Measurements from ENCODE around the gene HS6ST1.

The HS6ST1 gene

GRCh38 chr2:128318776-128319464 lies at the start of gene HS6ST1:
TSS of gene HS6ST1 (minus strand) at chr2:128318868. CDS start at chr2:128318563, 305 bp downstream.
- Histone ChIP-seq H3K4me3 (peak within 1 kb of the TSS; percentile 81), H3K27ac (peak within 1 kb of the TSS; percentile 45 to 77)

GRCh38 chr2:128367601-128368359 lies 49.1 kb upstream of the HS6ST1 start:
- peak; percentile 68 for DNase-seq (ENCODE audit: low spot score)
- Histone ChIP-seq H3K27ac (no peak overlapping the region), H3K4me3 (no peak overlapping the region)
- TF ChIP-seq CTCF (IDR thresholded peaks at IDR 0.05): no peak

More at GRCh38 chr2:128318776-128319464, at the start of gene HS6ST1:
- peak; percentile 88 for DNase-seq (ENCODE audit: low spot score)
- no peak for TF ChIP-seq CTCF (IDR thresholded peaks at IDR 0.05)

- peak; percentile 21 for DNase-seq (ENCODE audit: low spot score)
- Histone ChIP-seq H3K27ac (no peak overlapping the region), H3K4me3 (no peak overlapping the region)
- no peak for TF ChIP-seq CTCF (IDR thresholded peaks at IDR 0.05)
Observed at GRCh38 chr2:128366713-128367511, 48.2 kb upstream of the HS6ST1 start.

- Histone ChIP-seq H3K4me3 (no peak overlapping the region), H3K27ac (peak overlapping the region in 1 of 2 donors; percentile 29)
- no peak for TF ChIP-seq CTCF (IDR thresholded peaks at IDR 0.05)
- peak; percentile 65 for DNase-seq (ENCODE audit: low spot score)
Observed at GRCh38 chr2:128365217-128365905, 46.7 kb upstream of the HS6ST1 start.

- H3K4me3 ChIP-seq: no peak overlapping the region
- peak; percentile 65 for DNase-seq (ENCODE audit: low spot score)
- TF ChIP-seq CTCF (IDR thresholded peaks at IDR 0.05): no peak
- no peak overlapping the region for H3K27ac ChIP-seq
Observed at GRCh38 chr2:128364441-128364911, 45.8 kb upstream of the HS6ST1 start.

- no peak for TF ChIP-seq CTCF (IDR thresholded peaks at IDR 0.05)
- DNase-seq (ENCODE audit: low spot score): peak; percentile 66
- peak overlapping the region in 1 of 2 donors; percentile 86 for H3K27ac ChIP-seq
- H3K4me3 ChIP-seq: no peak overlapping the region
Observed at GRCh38 chr2:128363934-128364361, 45.3 kb upstream of the HS6ST1 start.
